ENCODE results near the gene LMO7.
"Not testable (repeated sequence)": the region's sequence is repeated elsewhere in the genome, so short reads cannot be mapped to it uniquely, and the experiment has no call there.

The LMO7 gene

DNA sequence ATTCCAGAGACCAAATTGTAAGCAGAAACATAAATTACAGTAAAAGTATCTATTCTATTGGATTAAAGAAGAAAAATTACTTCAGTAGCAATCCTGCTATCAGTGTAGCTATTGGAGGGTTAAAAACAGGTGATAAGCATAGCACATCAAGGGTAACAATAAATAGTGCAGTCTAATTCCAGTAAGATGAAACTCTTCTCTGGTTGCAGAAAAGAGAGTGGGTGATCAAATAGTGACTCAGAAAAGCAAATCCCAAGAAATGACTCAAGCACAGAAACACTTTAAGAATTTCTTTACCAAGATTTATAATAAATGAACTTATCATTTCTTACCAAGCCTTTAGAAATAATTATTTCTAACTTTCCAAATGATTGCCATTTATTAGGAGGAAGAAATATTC, 135.7 kb downstream of the LMO7 start:
- no peak for DNase-seq (ENCODE audit: low read depth in 2 of 2)

DNA sequence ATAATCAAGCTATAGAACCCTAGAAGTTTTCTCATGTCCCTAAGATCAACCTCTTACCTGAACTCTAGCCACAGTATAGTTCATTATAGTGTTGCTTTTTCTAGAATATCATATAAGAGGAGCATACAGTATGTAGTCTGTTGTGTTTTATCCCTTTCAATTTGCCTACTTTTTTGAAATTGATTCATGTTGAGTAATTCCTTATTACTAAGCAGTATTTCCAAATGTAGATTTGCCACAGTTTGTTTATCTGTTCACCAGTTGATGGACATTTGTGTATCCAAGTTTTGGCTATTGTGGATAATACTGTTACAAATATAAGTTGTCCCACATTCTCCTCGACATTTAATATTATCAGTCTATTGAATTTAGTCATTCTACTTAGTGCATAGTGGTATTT, 138.0 kb downstream of the LMO7 start:
- DNase-seq (ENCODE audit: low read depth in 2 of 2), result no peak

DNA sequence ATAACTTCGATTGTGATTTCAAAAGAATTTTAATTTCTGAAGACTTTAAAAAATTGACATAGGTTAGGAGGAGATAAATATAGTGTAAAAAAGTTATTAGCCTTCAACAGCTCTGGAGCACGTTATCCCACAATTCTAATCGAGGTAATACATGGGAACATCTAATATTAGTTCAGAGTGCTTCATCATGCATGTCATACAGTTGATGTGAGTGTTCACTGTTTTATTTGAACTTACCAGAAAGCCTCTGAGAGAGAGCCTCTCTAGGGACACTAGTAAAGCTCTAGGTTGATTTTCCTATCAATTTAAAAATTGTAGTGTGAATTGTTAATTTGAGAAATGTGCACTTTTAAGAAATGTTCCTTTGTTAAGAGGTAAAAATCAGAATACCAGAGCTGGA, 140.4 kb downstream of the LMO7 start:
- DNase-seq (ENCODE audit: low read depth in 2 of 2), result no peak

DNA sequence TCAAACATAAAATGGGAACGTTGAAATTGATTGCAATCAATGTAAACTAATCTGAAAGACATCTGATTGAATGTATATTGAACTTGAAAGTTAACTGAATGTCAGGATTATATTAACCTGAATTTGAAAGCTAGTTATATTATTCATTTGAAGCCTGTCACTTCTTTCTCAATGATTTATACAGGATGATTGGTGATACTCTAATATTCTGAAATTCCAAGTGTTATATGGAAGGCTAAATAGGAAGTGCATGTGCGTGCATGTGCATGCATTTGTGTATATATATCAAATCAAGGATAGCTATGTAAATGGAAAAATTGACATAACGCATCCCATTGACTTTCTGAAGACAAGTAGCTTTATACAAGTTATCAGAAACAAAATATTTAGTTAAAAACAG, 143.3 kb downstream of the LMO7 start:
- DNase-seq (ENCODE audit: low read depth in 2 of 2), result no peak

DNA sequence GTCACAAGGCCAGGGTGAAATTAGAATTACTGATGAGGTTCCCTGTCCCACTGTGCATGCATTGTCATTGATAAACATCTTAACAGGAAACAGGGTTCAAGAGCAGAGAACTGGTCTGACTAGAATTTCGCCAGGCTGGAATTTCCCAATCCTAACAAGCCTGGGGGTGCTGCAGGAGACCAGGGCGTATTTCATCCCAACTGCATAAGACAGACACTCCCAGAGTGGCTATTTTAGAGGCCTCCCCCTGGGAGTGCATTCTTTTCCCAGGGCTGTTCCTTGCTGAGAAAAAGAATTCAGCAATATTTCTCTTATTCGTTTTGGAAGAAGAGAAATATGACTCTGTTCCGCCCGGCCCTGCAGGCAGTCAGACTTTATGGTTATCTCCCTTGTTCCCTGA, 144.0 kb downstream of the LMO7 start:
- not testable (repeated sequence) for DNase-seq (ENCODE audit: low read depth in 2 of 2)

DNA sequence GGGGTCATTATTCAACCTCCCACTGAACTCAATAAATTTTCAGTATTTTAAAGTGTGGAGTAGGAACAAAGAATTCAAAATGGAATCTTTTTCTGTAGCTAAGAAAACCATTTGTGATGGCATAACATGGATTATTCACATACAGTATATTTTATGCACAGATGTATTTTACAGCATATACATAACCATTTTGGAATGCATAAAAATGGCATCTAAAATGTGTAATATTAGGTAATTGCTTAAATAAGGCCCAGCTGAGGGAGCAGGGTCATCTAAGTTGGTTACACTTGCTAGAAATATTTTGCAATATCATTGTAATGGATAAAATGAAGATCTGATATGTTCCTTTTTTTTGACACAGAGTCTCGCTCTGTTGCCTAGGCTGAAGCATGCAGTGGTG, 146.9 kb downstream of the LMO7 start:
- no peak for DNase-seq (ENCODE audit: low read depth in 2 of 2)

DNA sequence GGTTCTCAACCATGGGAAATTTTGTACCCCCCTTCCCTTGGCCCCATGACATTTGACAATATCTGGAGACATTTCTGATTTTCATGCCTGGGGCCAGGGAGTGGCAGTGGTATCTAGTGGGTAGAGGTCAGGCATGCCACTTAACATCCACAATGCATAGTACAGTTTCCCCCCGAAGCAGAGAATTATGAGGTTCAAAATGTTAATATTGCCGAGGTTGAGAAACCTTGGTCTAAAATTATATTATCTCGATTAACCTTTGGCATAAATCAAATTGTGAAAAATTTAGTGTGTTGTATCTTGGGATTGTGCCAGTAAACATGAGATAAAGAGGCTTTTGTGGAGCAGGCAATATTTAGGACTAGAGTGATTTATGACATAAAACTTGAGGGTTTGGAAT, 147.9 kb downstream of the LMO7 start:
- DNase-seq (ENCODE audit: low read depth in 2 of 2), result no peak

DNA sequence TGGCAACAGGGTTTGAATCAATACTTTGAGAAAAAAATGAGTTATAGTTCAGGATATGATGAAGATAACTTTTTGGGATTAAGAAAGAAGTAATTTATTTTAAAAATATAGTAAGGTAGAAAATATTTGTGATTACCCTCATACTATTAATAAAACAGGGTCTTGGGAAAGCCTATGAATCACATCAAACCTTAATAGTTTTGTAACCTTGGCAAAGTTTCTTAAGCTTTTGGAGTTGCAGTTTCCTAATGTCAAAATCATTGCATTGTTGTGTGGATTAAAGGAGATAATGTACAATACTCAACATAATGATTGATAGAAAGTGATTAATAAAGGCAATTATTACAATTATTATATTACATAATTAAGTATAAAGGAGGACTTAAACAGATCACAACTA, 149.0 kb downstream of the LMO7 start:
- DNase-seq (ENCODE audit: low read depth in 2 of 2), result no peak

DNA sequence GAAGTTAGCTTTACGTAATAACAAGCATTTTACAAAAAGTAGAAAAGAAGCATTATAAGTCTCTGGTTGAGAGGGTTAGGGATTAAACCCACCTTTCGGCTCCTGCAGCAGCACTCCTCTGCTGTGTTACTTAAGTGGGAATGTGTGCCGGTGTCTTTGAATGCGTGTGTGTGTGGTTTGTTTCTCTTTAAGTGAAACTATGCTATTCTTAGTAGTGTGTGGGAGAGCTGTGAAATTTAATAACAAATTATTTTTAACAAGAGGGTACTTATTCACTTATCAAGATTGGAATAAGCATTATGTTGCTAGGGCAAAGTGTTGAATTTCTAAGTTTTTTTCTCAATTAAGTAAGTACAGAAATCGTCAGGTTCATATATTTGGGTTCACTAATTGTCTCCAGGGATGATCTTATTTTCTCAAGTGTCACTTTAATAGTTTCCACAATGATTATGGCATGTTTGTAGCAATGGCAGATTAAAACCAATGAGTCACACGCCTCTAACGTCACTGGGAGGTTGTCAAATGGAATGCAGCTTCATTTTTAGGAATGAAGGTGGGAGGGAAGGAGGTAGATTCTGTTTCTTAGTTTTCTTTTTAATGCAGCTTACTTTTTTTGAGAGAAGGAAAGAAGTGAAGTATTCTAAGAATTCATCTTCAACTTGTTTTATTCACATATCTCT, 151.3 kb downstream of the LMO7 start:
- no peak for DNase-seq (ENCODE audit: low read depth in 2 of 2)

DNA sequence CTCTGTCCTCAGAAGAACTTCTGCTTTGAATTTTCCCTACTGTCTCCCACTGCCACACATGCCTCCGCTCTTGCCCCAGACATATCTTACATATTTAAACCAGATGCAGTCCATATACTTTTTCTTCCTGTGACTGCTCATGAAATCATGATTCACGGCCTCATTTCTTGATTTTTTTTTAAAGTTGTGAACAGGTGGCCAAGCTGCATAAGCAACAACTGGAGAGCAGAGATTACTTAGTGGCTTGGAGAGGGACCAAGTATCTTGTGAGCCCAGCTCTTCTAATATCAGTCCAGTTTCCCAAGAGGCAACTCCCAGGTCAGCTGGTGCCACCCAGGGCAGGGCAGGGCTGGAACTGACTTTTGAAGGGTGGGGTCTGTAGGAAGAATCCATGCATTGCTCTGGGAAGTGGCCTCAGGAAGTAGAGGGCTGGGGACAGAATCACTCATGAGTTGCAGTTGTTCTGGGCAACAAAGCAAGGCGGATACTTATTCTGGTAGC, 152.4 kb downstream of the LMO7 start:
- no peak for DNase-seq (ENCODE audit: low read depth in 2 of 2)

DNA sequence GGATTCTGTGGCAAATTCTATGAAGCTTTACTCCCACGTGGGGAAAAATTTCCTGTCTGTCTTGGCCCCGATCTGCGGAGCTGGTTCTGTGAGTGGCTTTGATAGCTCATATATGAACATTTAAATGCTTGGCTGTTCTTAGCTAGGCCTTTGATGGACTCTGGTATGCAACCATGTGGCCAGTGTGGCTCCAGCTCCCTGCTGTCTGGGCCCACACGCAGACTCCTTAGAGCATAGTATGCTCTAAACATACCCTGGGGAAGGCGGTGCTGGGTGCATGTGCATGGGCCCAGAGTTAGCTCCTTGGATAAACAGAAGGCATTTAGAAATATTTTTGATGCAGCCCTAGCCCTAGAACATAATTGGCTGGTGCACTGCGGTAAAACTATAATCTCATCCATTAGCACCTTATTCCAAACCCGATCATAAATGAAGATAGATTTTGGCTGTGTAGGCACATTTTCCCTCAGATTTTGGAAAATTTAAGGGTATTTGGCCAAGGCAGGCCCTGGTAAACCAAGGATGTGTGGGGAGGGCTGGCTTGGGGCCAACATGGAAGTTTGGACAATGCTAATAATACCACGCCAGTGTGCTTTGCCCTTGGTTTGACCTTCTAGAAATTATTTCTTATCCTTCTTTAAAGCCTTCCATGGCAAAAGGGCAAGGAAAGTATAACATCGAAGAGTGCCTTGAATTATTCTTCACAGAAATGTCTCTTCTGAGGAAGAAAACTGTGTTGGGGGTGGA, 153.5 kb downstream of the LMO7 start:
- no peak for DNase-seq (ENCODE audit: low read depth in 2 of 2)

DNA sequence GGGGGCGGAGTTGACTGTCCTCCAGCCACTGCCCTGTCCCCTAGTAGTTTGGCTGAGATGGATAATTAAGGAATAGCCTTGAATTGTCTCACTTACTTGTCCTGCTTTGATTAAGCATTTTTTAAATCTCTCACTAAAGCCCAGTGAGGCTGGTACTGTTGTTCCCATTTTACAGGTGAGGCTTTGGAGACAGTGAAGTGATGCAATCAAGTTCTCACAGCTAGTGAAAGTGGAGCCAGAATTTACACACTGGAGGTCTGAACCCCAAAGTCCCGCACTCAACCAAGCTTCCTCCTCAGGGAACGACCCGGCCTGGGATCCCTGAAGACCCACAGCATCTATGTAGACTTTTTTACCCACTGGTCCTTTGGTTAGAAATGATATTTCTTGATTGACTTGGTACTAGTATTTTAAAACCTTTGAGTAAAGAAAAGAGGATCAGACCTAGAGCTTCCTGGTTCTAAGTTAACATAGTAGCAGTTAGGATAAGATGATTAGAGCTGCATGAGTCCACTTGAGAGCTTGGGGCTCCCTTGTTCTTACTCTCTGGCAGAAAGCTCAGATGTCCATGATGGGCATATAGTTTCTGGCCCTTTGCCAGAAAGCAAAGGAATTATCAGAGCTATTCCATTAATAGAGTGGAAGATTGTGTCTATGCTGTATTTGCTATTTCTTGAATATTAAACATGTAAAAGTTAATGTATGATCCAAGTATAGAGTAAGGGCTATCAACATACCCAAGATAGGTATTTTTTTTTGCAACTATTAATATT, 154.3 kb downstream of the LMO7 start:
- DNase-seq (ENCODE audit: low read depth in 2 of 2), result no peak

DNA sequence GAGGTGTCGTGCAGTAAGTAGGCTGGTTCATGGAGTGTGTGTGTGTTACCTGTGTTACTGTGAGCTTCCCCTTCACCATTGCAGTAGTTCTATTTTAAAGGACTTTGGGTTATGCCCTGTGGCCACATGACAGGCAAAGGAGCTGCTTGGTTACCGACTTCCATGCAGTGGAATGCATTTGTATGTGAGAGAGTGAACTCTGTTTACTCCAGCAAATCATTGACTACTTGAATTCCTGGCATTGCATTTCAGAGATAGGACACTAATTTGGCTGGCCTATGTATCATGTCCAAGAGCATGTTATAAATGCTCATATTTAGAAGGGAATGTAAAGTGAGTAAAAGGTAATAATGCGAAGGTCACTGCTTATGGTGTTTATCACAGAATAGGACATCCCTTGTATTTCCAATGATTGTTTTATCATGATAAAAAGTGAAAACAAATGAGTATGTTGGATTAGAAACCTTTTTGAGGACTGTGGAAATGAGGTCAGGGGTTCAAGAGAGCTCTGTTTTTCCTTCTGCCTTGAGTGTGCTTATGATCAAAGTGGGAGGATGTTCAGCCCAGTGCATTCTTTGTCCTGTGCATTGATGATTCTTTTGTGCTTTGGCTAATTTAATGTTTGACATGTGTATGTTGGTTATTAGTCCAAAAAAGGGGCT, 156.5 kb downstream of the LMO7 start:
- DNase-seq (ENCODE audit: low read depth in 2 of 2), result no peak

DNA sequence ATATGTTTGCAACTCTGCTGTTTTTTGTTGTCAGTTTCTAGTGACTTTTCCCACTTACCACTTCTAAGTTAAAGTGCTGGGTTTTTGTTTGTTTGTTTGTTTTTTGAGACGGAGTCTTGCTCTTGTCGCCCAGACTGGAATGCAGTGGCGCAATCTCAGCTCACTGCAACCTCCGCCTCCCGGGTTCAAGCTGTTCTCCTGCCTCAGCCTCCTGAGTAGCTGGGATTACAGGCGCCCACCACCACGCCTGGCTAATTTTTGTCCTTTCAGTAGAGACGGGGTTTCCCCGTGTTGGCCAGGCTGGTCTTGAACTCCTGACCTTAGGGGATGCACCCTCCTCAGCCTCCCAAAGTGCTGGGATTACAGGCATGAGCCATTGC, 157.0 kb downstream of the LMO7 start:
- DNase-seq (ENCODE audit: low read depth in 2 of 2), result not testable (repeated sequence)

DNA sequence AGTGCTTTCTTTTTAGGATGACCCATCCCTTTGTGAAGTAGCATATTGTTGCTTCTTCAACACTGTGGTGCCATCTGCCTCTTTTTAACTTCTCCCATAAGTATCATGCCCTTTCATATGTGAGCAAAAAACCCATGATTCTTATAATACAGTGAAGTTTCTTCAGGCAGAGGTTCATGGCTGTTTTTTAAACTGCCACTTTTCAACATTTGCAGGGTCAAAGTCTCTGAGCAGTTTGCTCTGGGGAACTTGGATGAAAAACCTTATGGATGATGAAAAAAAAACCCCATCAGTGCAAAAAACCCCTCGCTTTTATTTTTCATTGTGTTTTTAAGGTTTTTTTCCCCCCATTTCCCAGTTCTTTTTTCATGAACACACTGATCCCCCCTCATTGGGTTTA, 158.5 kb downstream of the LMO7 start:
- no peak for DNase-seq (ENCODE audit: low read depth in 2 of 2)

DNA sequence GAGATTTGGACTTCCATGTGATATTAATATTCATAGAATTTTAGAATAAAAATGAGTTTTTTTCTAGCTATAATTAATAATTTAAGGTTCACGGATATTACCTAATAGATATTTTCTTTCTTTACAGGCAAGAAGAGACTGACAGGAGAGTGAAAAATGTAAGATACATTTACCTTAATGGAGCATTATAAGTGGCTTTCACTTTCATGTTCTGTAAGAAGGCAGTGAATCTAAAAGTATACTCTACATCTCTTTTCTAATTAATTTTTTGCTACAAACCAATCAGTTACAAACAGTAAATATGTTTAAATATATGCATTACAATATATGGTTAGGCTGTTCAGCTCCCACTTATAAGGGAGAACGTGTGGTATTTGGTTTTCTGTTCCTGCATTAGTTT, 159.1 kb downstream of the LMO7 start:
- DNase-seq (ENCODE audit: low read depth in 2 of 2), result no peak

DNA sequence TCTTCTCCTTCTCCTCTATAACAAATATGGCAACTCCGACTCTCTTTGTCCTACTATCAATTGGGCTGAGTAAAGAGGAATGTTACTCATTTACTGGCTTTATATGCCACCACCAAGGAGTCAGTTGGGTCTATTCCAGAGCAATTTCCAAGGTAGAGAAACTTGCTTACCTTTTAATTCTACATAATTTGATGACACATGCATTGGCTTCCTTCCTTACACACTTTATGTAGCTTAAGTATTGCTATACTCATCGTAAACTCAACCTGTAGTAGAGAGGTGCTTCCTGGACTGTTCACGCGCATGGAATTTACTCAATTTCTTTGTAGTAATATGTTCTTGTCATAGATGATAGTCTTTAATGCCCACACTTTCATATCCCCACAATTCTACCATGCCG, 160.7 kb downstream of the LMO7 start:
- DNase-seq (ENCODE audit: low read depth in 2 of 2), result no peak

DNA sequence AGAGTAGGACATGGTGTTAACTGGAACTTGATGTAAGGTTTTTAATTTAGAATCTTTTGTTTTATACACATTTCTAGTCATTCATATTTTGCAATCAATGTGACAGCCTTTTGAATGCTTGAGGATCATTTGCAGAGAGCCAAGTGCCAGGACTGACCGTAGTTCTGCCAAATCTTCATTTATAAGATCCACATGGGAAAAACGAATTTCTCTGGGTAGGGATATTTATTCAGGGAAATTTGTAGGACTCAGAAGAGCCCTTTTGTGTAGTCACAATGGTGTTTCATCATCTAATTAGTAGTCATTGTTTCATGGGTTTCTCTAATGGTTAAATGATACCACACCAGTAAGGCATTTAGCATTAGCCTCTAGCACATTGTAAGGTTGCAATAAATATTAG, 161.1 kb downstream of the LMO7 start:
- no peak for DNase-seq (ENCODE audit: low read depth in 2 of 2)

DNA sequence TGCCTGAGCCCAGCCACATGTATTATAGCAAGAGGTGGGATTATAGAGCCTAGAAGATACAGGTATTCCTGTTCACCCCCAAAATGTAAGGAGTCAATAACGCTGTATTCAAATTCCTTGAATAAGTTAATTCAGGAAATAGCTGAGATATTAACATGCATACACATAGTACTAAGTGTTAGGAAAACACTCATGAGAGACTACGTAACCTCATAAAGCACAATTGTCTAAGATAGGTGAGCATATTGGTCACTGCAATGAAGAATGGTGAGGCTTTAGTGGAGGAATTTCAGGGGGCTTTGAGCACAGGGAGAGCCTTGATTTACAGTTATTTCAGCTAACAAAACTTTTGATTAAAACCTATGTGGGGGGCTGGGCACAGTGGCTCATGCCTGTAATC, 161.6 kb downstream of the LMO7 start:
- no peak for DNase-seq (ENCODE audit: low read depth in 2 of 2)

DNA sequence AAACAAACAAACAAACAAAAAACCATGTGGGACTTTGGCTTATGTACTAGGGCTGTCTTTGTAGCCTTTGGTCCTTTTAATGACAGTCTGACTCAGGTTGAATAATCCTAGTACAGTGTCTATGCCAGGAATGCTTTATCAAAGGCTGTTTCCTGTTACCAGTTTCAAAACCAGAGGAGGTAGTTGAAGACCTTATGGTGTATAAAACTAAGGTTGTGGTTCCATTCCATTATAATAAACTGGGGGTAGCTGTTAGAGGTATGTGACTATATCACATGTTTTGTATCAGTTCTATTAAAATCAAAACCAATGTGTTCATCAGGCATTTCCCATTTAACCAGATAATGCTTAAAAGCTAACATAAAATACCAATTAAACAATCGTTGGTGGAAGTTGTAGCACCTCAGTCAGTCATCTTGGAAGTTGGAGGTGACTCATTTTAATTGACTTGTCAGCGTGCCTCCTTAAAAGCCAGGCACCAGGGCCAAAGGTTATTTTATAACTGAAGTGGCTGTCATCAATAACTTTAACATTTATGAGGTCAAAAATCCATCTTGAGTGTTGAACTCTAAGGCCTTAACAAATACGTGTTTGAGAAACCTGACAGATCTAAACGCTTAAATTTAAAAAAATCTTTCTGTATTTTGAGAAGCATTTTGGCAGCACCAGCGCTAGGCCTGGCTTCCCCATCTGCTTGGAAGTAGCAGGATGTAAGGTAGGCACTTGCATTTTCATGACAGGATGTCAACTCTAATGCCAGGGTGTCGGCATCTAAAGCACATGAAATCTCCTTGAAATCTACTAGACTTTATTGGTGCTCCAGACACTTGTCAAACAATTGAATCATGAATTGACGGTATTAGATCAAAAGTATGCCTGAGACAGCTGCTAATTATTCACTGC, 162.5 kb downstream of the LMO7 start:
- DNase-seq (ENCODE audit: low read depth in 2 of 2), result no peak

DNA sequence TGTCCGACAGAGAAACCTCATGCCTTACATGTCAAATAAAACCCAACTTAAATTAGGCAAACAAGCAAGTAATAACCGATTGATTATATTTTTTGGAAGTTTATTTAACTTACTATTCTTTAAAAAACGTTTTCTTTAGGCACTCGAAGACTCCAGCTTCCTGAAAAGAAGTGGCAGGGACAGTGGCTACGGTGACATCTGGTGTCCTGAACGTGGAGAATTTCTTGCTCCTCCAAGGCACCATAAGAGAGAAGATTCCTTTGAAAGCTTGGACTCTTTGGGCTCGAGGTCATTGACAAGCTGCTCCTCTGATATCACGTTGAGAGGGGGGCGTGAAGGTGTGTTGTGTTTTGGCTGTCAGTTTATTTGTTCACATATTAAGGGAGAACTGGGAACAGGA, 164.4 kb downstream of the LMO7 start:
- no peak for DNase-seq (ENCODE audit: low read depth in 2 of 2)
